Liver (tissue), 9 donors: ENCODE results near the gene RHBDF2. TPM values are rescaled to one million over a fixed set of nuclear protein-coding genes. Genes with fewer than 3 reads are reported as not detected.

Experiments
- DNase-seq: peaks from one replicate; pipeline ENCODE4 v3.0.0-alpha.2; 2017; ENCODE audit warnings: low spot score
- H3K27ac ChIP-seq, 2 donors: one replicate each; pipeline ENCODE4 v1.7.0; 2013; ENCODE audit warnings: inconsistent platforms in 2 of 2, low read length in 2 of 2, control low read depth in 1 of 2, low read depth in 1 of 2, mild to moderate bottlenecking in 1 of 2
- H3K27me3 ChIP-seq, 4 donors: one replicate each; pipeline versions ENCODE4 v1.6.1 to v1.7.0; 2013; ENCODE audit warnings: low read length in 3 of 4, inconsistent platforms in 1 of 4, mild to moderate bottlenecking in 1 of 4, moderate library complexity in 1 of 4; ENCODE audit not compliant: control insufficient read depth in 4 of 4, insufficient read depth in 4 of 4
- H3K36me3 ChIP-seq, 4 donors: one replicate each; pipeline versions ENCODE4 v1.6.1 to v1.7.0; 2013; ENCODE audit warnings: low read length in 3 of 4, mild to moderate bottlenecking in 3 of 4, low read depth in 1 of 4, moderate library complexity in 1 of 4; ENCODE audit not compliant: control insufficient read depth in 4 of 4, insufficient read depth in 3 of 4
- H3K4me1 ChIP-seq, 4 donors: one replicate each; pipeline versions ENCODE4 v1.6.1 to v1.7.0; 2013; ENCODE audit warnings: low read length in 3 of 4, mild to moderate bottlenecking in 3 of 4, moderate library complexity in 1 of 4; ENCODE audit not compliant: control insufficient read depth in 4 of 4, insufficient read depth in 4 of 4
- H3K4me3 ChIP-seq, 3 donors: one replicate each; pipeline versions ENCODE4 v1.6.1 to v1.7.0; 2013; ENCODE audit warnings: low read length in 3 of 3, control low read depth in 1 of 3, low read depth in 1 of 3, mild to moderate bottlenecking in 1 of 3
- H3K9ac ChIP-seq, 2 donors: one replicate each; pipeline ENCODE4 v1.7.0; 2013; ENCODE audit warnings: low read length in 2 of 2, mild to moderate bottlenecking in 2 of 2, moderate library complexity in 2 of 2, control low read depth in 1 of 2, low read depth in 1 of 2
- H3K9me3 ChIP-seq, 4 donors: one replicate each; pipeline versions ENCODE4 v1.6.1 to v1.7.0; 2013; ENCODE audit warnings: low read length in 3 of 4; ENCODE audit not compliant: control insufficient read depth in 4 of 4
- ATF3 ChIP-seq: IDR thresholded peaks from 2 replicates; pipeline ENCODE4 v1.6.1; 2016; ENCODE audit warnings: antibody characterized with exemption
- CTCF ChIP-seq: fragments of 150-350 bp; IDR thresholded peaks from 2 replicates; pipeline ENCODE4 v1.5.1; 2017; ENCODE audit warnings: improper control_type of control experiment, low read depth, low read length; ENCODE audit not compliant: missing input control
- EGR1 ChIP-seq, 2 donors: IDR thresholded peaks; 2 replicates each; pipeline ENCODE4 v1.6.1; 2016 to 2018; ENCODE audit warnings: antibody characterized with exemption in 2 of 2, low read depth in 2 of 2
- FOXA1 ChIP-seq: IDR thresholded peaks from 2 replicates; pipeline ENCODE4 v1.6.1; 2016; ENCODE audit warnings: antibody characterized with exemption
- FOXA2 ChIP-seq: IDR thresholded peaks from 2 replicates; pipeline ENCODE4 v1.6.1; 2016; ENCODE audit warnings: antibody characterized with exemption
- GABPA ChIP-seq, 2 donors: IDR thresholded peaks in 1 of 2; conservative IDR thresholded peaks in 1 of 2; 2 replicates each; pipeline ENCODE4 v1.6.1; 2016; ENCODE audit warnings: antibody characterized with exemption in 2 of 2, mild to moderate bottlenecking in 1 of 2, moderate library complexity in 1 of 2
- HNF4A ChIP-seq, 2 donors: conservative IDR thresholded peaks; 2 replicates each; pipeline ENCODE4 v1.6.1; 2016; ENCODE audit warnings: antibody characterized with exemption in 2 of 2, mild to moderate bottlenecking in 2 of 2
- HNF4G ChIP-seq: IDR thresholded peaks from 2 replicates; pipeline ENCODE4 v1.6.1; 2016; ENCODE audit warnings: antibody characterized with exemption
- MAX ChIP-seq: IDR thresholded peaks from 2 replicates; pipeline ENCODE4 v1.6.1; 2016; ENCODE audit warnings: antibody characterized with exemption
- NR2F2 ChIP-seq: IDR thresholded peaks from 2 replicates; pipeline ENCODE4 v1.6.1; 2016; ENCODE audit warnings: antibody characterized with exemption
- RAD21 ChIP-seq, 2 donors: IDR thresholded peaks; 2 replicates each; pipeline ENCODE4 v1.6.1; 2016; ENCODE audit warnings: antibody characterized with exemption in 2 of 2, mild to moderate bottlenecking in 2 of 2
- SP1 ChIP-seq: IDR thresholded peaks from 2 replicates; pipeline ENCODE4 v1.6.1; 2018; ENCODE audit warnings: antibody characterized with exemption, mild to moderate bottlenecking
- TAF1 ChIP-seq: conservative IDR thresholded peaks from 2 replicates; pipeline ENCODE4 v1.6.1; 2016; ENCODE audit warnings: antibody characterized with exemption, mild to moderate bottlenecking
- YY1 ChIP-seq: IDR thresholded peaks from 2 replicates; pipeline ENCODE4 v1.6.1; 2016; ENCODE audit warnings: antibody characterized with exemption, mild to moderate bottlenecking
- WGBS: extraction: QIAGEN DNeasy Blood & Tissue Kit; methylation state at CpG from one replicate; pipeline ENCODE4 v1.1.7; 2013; 5-methylcytosine and 5-hydroxymethylcytosine counted together
- polyA plus RNA-seq, 2 donors: library from polyadenylated mRNA; stranded (reverse) in 1 of 2; unstranded in 1 of 2; fragments of 200-250 nt in 1 of 2; fragments of >200 nt in 1 of 2; fragmentation: Nextera tagmentation in 1 of 2; extraction: Ambion mirVana in 1 of 2; gene quantifications; one replicate each; pipeline versions ENCODE4 v1.2.1 to v1.2.3, GENCODE V29; 2013 to 2015
- total RNA-seq, 2 donors: library from RNA; depleted of rRNA; stranded (reverse); fragments of >200 nt; gene quantifications; one replicate each; pipeline ENCODE4 v1.2.3, GENCODE V29; 2014
- donor health status: healthy.
- donor health status: healthy.
- donor health status: healthy.
- donor health status: healthy.
- donor health status: healthy.

The RHBDF2 gene
- total and polyA plus RNA-seq, 4 donors, result 2.9 to 6.7 (median 4.6) TPM

GRCh38 chr17:76531486-76532038 is 30.3 kb upstream of the RHBDF2 start:
- 90% methylated on average over 18 of the region's 18 CpGs for WGBS
- H3K4me1 ChIP-seq, result peaks cover 0 to 37% (median 13%) of the 10 kb centered on the region in 4 donors
- no peak for DNase-seq
- peak overlapping the region in 1 of 2 donors; percentile 86 for H3K27ac ChIP-seq
- TF ChIP-seq FOXA2 (no peak), HNF4G (no peak), MAX (no peak), EGR1 (IDR thresholded peaks at IDR 0.05; ENCODE audit: low read depth in 2 of 2) (no peak), RAD21 (IDR thresholded peaks at IDR 0.05) (no peak), YY1 (no peak), GABPA (IDR thresholded peaks at IDR 0.05 in 1 of 2, conservative IDR thresholded peaks at IDR 0.05 in 1 of 2) (no peak), ATF3 (no peak), TAF1 (no peak), SP1 (no peak), CTCF (no peak), NR2F2 (no peak)
- H3K9me3 ChIP-seq, result no peaks in the 10 kb centered on the region
- H3K36me3 ChIP-seq, result no peaks in the 10 kb centered on the region
- H3K27me3 ChIP-seq, result no peaks in the 10 kb centered on the region
- no peak overlapping the region for H3K4me3 ChIP-seq
- H3K9ac ChIP-seq, result no peak overlapping the region

DNA sequence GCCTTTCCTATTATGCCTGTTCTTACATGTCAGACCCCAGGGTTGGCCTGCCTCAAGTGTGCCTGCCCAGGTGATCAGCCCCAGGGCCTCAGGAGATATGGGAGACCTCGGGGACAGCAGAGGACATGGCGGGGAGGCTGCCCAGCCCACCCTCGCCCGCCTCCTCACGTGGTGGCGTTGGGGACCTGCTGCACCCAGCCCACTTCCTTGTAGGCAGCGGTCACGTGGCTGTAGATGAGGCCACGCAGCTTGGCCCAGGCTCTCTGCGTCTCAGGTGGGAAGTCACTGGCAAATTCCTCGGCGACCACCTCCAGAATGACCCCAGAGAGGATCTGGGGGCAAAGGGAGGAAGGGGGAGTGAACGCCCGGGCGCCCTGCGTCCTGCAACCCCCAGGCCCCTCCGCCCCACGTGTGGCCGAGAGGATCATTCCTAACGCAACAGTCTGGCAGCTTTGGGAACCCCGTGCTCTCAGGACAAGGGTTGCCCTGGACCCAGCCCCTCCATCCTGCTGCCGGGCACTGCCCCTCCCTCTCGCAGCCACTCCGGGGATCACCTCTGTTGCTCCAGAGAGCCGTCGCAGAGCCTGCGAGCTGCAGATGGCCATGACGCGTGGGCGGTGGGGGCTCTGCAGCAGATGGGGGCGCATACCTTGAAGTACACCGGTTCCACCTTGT is 29.7 kb upstream of the RHBDF2 start:
- H3K9me3 ChIP-seq, result no peaks in the 10 kb centered on the region
- peak in 1 of 2 donors; percentile 28 for TF ChIP-seq HNF4A (conservative IDR thresholded peaks at IDR 0.05)
- TF ChIP-seq YY1, result no peak
- no peak for TF ChIP-seq FOXA1
- TF ChIP-seq CTCF, result no peak
- no peak for TF ChIP-seq EGR1 (IDR thresholded peaks at IDR 0.05; ENCODE audit: low read depth in 2 of 2)
- no peaks in the 10 kb centered on the region for H3K36me3 ChIP-seq
- WGBS, result 88% methylated on average over 32 of the region's 32 CpGs
- peaks cover 0 to 37% (median 13%) of the 10 kb centered on the region in 4 donors for H3K4me1 ChIP-seq
- H3K4me3 ChIP-seq, result no peak overlapping the region
- H3K27ac ChIP-seq, result peak overlapping the region; percentile 62 to 86
- H3K9ac ChIP-seq, result no peak overlapping the region
- DNase-seq, result no peak
- no peaks in the 10 kb centered on the region for H3K27me3 ChIP-seq
